Hippocampal formation (tissue), 2 donors: ENCODE data around the gene CPEB1.
"Not testable (repeated sequence)": the region's sequence is repeated elsewhere in the genome, so short reads cannot be mapped to it uniquely, and the experiment has no call there.

ENCODE experiments used
- DNase-seq, 2 donors: peaks; one replicate each; lab custom pipeline; 2025; lab: John Stamatoyannopoulos, UW

The CPEB1 gene

DNA sequence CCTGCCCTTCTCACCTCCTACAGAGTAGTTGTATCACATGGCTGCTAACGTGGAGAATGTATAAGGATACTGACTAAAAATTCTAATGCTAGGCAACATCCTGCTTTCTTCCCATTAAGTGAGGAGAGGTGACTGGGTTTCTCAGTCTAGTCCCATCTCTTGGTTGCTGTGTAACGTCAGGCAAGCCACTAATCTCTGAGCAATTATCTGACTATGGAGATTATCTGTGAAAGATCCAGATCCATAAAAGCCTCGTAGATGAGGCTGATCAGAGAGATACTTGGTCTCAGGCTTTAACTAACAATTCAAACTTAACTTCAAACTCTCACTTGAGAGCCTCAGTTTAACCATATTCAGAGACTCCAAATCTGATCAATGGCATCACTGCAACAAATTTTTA, 102.2 kb downstream of the CPEB1 start:
- no peak for DNase-seq

- DNase-seq = no peak
Measured at GRCh38 chr15:82544431-82544830, 102.7 kb downstream of the CPEB1 start.

DNA sequence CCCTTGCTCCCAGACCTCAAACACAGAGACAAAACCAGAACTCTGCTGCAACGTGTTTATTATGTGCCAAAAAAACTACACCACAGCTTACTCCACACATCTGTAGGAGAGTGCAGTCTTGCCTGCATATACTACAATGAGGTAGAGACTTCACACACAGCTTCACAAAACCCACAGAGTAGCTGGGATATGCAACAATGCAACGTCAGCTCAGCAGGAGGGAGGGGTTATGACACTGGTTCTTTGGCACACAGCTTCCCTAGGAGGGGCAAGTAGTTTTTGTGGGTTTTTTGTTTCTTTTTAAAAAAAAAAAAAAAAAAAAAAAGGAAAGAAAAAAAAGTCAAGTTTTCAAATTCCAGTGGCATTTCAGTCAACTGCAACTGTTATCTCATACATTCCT, 104.0 kb downstream of the CPEB1 start:
- DNase-seq = no peak

DNA sequence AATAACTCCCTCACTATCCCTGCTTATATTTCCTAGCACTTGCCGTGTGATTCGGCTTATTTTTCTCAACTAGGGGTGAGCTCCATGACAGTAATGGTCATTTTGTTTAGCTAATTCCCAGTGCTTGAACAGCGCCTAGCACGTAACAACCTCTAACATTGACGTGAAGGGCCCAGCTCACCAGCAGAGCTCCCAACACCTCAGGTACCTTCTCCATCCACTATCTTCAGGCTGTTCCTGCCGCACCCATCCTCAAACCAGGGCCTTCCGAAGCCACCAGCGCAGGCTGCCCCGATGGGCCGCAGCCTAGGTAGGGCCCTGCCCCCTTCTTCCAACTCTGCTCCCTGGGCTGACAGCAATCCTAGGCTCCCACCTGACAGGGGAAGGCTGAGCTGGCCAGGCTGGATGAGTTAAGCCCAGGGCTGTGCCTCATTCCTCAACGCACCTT, 106.2 kb downstream of the CPEB1 start:
- no peak for DNase-seq

DNA sequence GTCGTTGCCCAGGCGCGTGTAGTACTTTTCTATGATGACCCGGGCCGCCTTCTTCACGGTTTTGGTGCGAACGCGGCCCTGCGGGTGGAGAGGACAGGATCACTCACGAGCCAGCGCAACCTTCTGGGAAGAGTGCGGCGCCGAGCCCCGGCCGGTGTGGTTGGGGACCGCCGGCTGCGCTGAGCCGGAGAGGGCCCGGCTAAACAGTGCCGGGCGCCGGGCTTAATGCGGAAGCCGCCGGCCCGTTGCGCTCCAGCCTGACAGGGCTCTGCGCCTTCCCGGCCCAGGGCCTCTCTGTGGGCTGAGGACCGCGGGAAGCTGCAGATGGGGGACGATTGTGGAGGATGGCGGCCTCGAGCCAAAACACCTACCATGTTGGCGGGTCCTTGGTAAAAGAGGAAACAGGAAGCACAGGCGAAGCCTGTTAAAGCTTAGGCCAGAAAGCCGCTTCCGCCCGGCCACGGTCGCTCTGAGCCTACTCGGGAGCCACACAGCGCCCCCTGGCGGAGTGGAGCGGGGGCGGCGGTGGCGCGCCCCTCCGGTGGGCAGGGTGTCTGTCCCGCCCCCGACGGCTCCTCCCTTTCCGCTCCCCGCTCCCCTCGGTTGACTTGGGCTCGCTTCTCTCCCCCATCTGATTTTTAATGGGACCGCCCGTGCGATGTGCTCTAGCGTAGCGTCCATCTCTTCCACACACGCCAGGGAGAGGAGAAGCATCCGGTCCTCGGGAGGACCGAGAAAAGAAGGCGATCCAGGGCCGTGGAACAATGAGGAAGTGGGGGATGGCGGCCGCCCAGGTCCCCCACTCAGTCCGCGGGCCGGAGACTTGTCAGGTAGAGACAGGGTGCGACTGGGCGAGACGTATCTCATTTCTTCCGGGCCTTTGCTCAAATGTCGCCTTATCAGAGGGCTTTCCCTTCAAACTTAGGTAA, 106.8 kb downstream of the CPEB1 start, which contains the start of gene RPS17:
Gene RPS17, minus strand, starts transcription at position 403 of the 929 bp plus-strand sequence. Its CDS starts 29 bp downstream, at position 374.
- no peak for DNase-seq

- DNase-seq = no peak
Measured at GRCh38 chr15:82539691-82540054, 107.5 kb downstream of the CPEB1 start.

GRCh38 chr15:82538961-82539690, 108.0 kb downstream of the CPEB1 start:
- DNase-seq = no peak

GRCh38 chr15:82537351-82537908, 109.7 kb downstream of the CPEB1 start:
- no peak for DNase-seq

GRCh38 chr15:82536409-82537350, 110.5 kb downstream of the CPEB1 start:
- no peak for DNase-seq

DNA sequence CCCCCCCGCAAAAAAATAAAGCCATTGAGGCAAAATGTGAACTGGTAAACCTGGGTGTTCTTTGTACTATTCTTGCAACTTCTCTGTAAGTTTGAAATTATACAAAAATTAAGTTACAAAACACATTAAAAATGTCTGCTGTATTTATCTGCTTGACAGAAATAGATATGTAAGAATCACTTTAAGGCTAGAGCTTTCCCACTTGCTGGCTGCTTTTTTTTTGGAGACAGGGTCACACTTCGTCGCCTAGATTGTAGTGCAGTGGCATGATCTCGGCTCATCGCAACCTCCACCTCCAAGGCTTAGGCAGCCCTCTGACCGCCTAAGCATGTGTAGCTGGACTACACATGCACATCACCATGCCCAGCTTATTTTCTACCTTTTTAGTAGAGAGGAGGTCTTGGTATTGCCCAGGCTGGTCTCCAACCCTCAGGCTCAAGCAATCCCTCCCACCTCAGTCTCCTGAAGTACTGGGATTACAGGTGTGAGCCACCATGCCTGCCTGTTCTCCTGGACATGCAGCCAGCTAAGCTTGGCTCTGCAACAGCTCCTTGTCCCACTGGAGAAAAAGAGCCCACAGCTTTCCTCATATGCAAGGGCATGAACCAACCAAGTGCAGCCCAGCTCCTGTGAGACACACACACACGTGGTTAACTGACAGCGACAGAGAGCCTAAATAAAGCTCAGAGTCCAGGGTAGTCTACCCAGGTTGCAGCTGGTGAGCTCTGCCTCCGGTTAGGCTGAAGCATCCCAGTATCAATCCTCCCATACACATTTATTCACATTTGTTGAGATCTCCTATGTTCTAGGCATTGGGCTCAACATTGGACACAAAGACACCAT, 111.4 kb downstream of the CPEB1 start:
- no peak for DNase-seq

- not testable (repeated sequence) for DNase-seq
Measured at GRCh38 chr15:82535151-82535550, 112.0 kb downstream of the CPEB1 start.

DNA sequence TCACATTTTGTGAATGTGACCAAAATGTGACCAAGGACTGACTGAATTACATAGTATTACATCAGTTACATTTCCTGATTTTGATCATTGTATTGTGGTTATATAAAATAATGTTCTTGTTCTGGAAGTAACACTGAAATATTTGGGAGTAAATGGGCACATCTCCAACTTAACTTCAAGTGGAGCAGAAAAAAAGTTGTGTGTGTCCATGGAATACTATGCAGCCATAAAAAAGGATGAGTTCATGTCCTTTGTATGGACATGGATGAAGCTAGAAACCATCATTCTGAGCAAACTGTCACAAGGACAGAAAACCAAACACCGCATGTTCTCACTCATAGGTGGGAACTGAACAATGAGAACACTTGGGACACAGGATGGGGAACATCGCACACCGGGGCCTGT, 112.7 kb downstream of the CPEB1 start:
- not testable (repeated sequence) for DNase-seq

GRCh38 chr15:82533801-82534200, 113.4 kb downstream of the CPEB1 start:
- DNase-seq = no peak

DNA sequence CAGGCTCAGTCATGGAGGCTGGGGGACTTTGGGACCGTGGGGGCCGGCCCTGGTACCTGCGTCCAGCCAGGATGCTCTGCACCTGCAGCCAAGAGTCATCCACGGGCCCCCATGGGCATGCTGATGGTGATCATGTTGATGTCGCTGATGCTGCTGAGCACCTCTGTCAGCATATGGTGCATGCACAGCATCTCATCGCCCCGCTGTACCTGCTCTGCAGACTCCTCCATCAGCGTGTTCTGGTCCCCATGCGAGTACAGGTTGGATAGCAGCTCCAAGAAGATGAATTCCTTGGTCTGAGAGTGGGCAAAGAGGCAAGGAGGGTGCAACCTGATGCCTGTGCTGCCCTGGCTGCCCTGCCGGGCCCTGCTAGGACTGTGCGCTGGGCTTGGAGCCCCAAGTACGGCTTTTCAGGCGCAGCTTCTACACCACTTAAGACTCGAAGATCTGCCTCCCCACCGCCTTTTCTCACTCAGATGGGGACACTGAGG, 114.1 kb downstream of the CPEB1 start:
- DNase-seq = no peak

DNA sequence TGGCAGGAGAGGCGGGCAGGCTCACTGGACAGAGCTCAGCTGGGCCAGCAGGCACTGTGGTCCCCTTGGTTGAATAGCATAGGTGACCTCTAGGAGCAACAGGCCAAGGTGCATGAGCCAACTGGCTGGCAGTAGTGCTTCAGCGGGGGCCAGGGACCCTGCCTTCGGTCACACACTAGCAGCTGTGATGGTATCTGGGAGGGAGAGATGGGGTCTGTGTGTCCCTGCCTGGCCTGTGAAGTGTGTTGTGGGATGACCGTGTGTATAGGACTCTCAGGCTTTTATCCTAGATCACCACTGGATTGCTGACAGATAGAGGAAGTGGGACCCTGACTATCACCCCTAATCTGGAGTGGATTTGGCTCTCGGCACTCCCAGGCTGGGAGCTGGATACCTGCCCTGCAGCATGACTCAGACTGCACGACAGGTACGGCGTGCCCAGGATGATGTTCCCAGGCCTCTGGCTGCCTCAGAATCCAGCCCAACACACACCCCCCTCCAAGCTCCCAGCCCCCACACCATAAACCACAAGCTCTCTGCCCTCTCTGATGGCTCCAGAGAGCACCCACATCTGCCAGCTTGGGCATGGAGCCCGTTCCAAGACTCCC, 114.7 kb downstream of the CPEB1 start:
- DNase-seq = no peak

GRCh38 chr15:82531496-82532382, 115.4 kb downstream of the CPEB1 start:
- no peak for DNase-seq

GRCh38 chr15:82530606-82531379, 116.4 kb downstream of the CPEB1 start:
- DNase-seq = no peak

DNA sequence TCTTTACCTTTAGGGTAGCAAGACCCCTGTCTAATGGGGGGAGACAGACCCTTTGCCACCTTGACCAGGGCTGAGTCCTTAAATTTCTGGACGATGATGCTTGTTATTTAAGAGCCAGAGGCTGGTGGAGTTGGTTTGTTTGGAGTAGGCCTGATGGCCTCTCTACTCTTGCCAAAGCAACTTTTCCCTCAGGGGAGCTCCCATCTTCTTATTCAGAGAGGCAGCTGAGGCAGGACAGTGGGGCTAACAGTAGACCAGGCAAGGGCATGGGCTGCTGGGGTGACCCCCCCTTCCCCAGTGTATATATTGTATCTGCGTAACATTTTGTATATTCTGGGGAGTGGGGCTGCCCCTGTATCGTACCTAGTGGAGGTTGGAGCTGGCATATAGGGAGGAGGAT, 117.2 kb downstream of the CPEB1 start:
- no peak for DNase-seq
